ENCODE results near the gene CCP110. TPM values are rescaled to one million over a fixed set of nuclear protein-coding genes. Genes with fewer than 3 reads are reported as not detected.

The CCP110 gene
- total RNA-seq, 1 experiment from 2014 or later, result 21.6 TPM

DNA sequence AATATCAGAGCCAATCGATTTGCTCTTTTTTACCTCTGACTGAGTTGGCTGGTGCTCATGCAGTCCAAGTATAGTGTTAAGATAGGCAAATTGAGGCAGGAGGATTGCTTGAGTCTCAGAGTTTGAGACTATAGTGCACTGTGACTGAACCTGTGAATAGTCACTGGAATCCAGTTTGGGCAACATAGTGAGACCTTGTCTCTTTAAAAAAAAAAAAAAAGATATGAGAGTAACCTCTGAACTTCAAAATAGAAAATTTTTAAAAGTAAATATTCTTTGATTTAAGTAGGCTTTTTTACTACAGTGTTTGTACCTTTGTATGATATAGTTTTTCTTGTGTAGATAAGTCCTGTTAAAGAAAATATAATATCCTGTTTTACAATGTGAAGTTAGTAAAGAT lies 3.4 kb downstream of the CCP110 start:
- Histone ChIP-seq H3K27ac (ENCODE audit: insufficient read length, low read depth, low read length) (no peak overlapping the region), H3K4ac (ENCODE audit: low read depth, low read length) (no peak overlapping the region), H2BK120ac (ENCODE audit: low read depth, low read length, poor library complexity, severe bottlenecking) (no peak overlapping the region), H2BK20ac (ENCODE audit: low read depth, low read length, poor library complexity, severe bottlenecking) (no peak overlapping the region), H3K9ac (ENCODE audit: extremely low read depth, insufficient read length, low read length) (no peak overlapping the region), H2AK5ac (ENCODE audit: insufficient read length, low read length) (no peak overlapping the region), H3K23ac (ENCODE audit: insufficient read length, low read depth, low read length) (no peak overlapping the region), H3K9me3 (ENCODE audit: control insufficient read depth, low read depth, low read length) (no peaks in the 10 kb centered on the region), H2BK15ac (ENCODE audit: low read depth, low read length) (no peak overlapping the region), H2AFZ (ENCODE audit: low read length) (no peak overlapping the region), H3K27me3 (ENCODE audit: insufficient read depth, low read length) (no peaks in the 10 kb centered on the region), H2BK12ac (ENCODE audit: insufficient read length, low read depth, low read length) (no peak overlapping the region), H4K20me1 (ENCODE audit: control insufficient read depth, insufficient read depth, insufficient read length) (no peaks in the 10 kb centered on the region), H3K4me1 (ENCODE audit: insufficient read depth, low read length) (0 out of 2 replicates have a peak, but pooled peaks cover 3% of the 10 kb centered on the region), H3K56ac (ENCODE audit: insufficient read length, low read depth, low read length) (no peak overlapping the region), H3K79me1 (ENCODE audit: insufficient read depth, low read depth, low read length, poor library complexity, severe bottlenecking) (no peaks in the 10 kb centered on the region), H3K14ac (ENCODE audit: insufficient read depth, low read length) (no peak overlapping the region), H4K8ac (replicated peaks; ENCODE audit: insufficient read length, low read depth, low read length) (no peak overlapping the region), H3K18ac (ENCODE audit: insufficient read length, low read depth, low read length) (no peak overlapping the region), H2BK5ac (ENCODE audit: insufficient read length, low read length) (no peak overlapping the region), H3K4me2 (ENCODE audit: insufficient read depth, insufficient read length, low read length) (no peak overlapping the region), H4K5ac (ENCODE audit: insufficient read length, low read depth, low read length) (no peak overlapping the region), H4K91ac (ENCODE audit: insufficient read length, low read depth, low read length) (no peak overlapping the region), H3K79me2 (ENCODE audit: insufficient read depth, low read length) (peaks cover 2% of the 10 kb centered on the region; the same call in 1 of the 2 replicates), H3T11ph (ENCODE audit: low read length) (no peak overlapping the region), H3K23me2 (ENCODE audit: insufficient read length, low read depth, low read length, poor library complexity, severe bottlenecking) (peaks cover 10% of the 10 kb centered on the region)
- Mint-ChIP-seq H3K4me1 (peaks cover 25 to 28% of the 10 kb centered on the region in 2 experiments), H3K4me3 (no peak overlapping the region), H3K9me3 (no peaks in the 10 kb centered on the region), H3K27me3 (ENCODE audit: low read depth) (no peaks in the 10 kb centered on the region), H3K27ac (no peak overlapping the region), H3K36me3 (ENCODE audit: insufficient read depth in 1 of 3, low read depth in 3 of 3) (peaks cover 1 to 19% (median 17%) of the 10 kb centered on the region in 3 experiments; a peak in 5 of 7 replicates)
- TF ChIP-seq, protein P1, sequence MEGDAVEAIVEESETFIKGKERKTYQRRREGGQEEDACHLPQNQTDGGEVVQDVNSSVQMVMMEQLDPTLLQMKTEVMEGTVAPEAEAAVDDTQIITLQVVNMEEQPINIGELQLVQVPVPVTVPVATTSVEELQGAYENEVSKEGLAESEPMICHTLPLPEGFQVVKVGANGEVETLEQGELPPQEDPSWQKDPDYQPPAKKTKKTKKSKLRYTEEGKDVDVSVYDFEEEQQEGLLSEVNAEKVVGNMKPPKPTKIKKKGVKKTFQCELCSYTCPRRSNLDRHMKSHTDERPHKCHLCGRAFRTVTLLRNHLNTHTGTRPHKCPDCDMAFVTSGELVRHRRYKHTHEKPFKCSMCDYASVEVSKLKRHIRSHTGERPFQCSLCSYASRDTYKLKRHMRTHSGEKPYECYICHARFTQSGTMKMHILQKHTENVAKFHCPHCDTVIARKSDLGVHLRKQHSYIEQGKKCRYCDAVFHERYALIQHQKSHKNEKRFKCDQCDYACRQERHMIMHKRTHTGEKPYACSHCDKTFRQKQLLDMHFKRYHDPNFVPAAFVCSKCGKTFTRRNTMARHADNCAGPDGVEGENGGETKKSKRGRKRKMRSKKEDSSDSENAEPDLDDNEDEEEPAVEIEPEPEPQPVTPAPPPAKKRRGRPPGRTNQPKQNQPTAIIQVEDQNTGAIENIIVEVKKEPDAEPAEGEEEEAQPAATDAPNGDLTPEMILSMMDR (conservative IDR thresholded peaks at IDR 0.05), result no peak
- DNase-seq, result no peak
- WGBS (ENCODE audit: extremely low coverage, insufficient read length, low lambda C conversion rate), result no CpG with 5 or more reads among the region's 1 CpG

Measured in H9 (cell line).